GM21526 (cell line): ENCODE data around the gene HFE.
"Not testable (repeated sequence)": the region's sequence is repeated elsewhere in the genome, so short reads cannot be mapped to it uniquely, and the experiment has no call there.

Experiments
- ATAC-seq: cut with Tn5 transposase; IDR thresholded peaks from one replicate; pipeline ENCODE4 v1.9.1; 2021; ENCODE audit warnings: moderate library complexity; ENCODE audit not compliant: unreplicated experiment, low FRiP score

HFE gene

GRCh38 chr6:26087284-26088115 lies at the start of gene HFE:
Gene HFE (plus strand): TSS chr6:26087429. CDS start chr6:26087441, 12 bp downstream.
- ATAC-seq = no peak

GRCh38 chr6:26041946-26042345 lies 45.3 kb upstream of the HFE start:
- ATAC-seq = no peak

- ATAC-seq = peak; percentile 50
Observed at GRCh38 chr6:26043384-26044139, 43.7 kb upstream of the HFE start.

- ATAC-seq = peak; percentile 18
Observed at GRCh38 chr6:26044140-26045064, 42.8 kb upstream of the HFE start.

- peak; percentile 48 for ATAC-seq
Observed at GRCh38 chr6:26045065-26045927, 41.9 kb upstream of the HFE start.

- no peak for ATAC-seq
Observed at GRCh38 chr6:26045928-26046368, 41.3 kb upstream of the HFE start.

GRCh38 chr6:26047329-26047728 lies 39.9 kb upstream of the HFE start:
- ATAC-seq = not testable (repeated sequence)

GRCh38 chr6:26048590-26048989 lies 38.6 kb upstream of the HFE start:
- no peak for ATAC-seq

GRCh38 chr6:26051665-26052310 lies 35.4 kb upstream of the HFE start:
- ATAC-seq = no peak

GRCh38 chr6:26052762-26053250 lies 34.4 kb upstream of the HFE start:
- not testable (repeated sequence) for ATAC-seq

- ATAC-seq = no peak
Observed at GRCh38 chr6:26053992-26054780, 33.0 kb upstream of the HFE start.

GRCh38 chr6:26054781-26055718 lies 32.2 kb upstream of the HFE start:
- peak; percentile 52 for ATAC-seq

- ATAC-seq = peak; percentile 59
Observed at GRCh38 chr6:26055719-26056582, 31.3 kb upstream of the HFE start.

GRCh38 chr6:26056583-26057350 lies 30.5 kb upstream of the HFE start:
- ATAC-seq = no peak

GRCh38 chr6:26057899-26058298 lies 29.3 kb upstream of the HFE start:
- no peak for ATAC-seq
